K562 (cell line): ENCODE results near the gene MAP3K12.

Source experiments
- ARID3A ChIP-seq: IDR thresholded peaks from 2 replicates; pipeline ENCODE4 v1.6.1; 2012; ENCODE audit warnings: low read depth, low read length, improper control_type of control experiment, borderline replicate concordance
- DNMT1 ChIP-seq: fragments of 450-650 bp; IDR thresholded peaks from 2 replicates; pipeline ENCODE4 v1.6.1; 2016; ENCODE audit warnings: antibody characterized with exemption, mild to moderate bottlenecking

DNA sequence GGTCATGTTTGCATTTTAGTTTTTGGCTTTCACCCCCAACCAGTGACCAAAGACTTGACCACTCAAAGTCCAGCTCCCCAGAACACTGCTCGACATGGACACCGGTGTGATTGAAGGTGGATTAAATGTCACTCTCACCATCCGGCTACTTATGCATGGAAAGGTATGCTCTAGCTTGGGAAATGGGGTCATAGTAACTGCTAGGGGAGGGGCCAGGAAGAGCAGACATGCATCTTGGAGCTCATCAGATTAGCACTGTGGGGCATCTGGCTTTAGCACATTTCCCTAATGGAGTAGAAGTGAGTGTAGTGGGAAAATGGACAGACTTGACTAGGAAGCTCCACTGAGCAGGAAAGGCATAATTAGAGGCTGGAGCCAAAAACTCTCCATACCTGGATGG, 44.6 kb downstream of the MAP3K12 start:
- TF ChIP-seq DNMT1, result no peak
- no peak for TF ChIP-seq ARID3A
